C4-2B (cell line): ENCODE measurements around the gene AKAP9.

Experiments used
- CTCF ChIP-seq: fragments of 450-650 bp; conservative IDR thresholded peaks from 2 replicates; pipeline ENCODE4 v1.5.1; 2017; ENCODE audit warnings: mild to moderate bottlenecking
- ZFX ChIP-seq: fragments of 450-650 bp; IDR thresholded peaks from 2 replicates; pipeline ENCODE4 v1.6.1; 2017

GRCh38 chr7:91988213-91988612 is 47.6 kb downstream of the AKAP9 start:
- TF ChIP-seq CTCF (no peak), ZFX (no peak)
